Superior temporal gyrus (tissue), 1 donor: ENCODE results near the gene DNER.
A peak's percentile ranks its signal among the peaks of the same experiment; 100 is the strongest.

Experiments used
- DNase-seq: peaks from one replicate; pipeline ENCODE4 v3.0.0-alpha.2; 2016; ENCODE audit errors: extremely low spot score

The DNER gene

DNA sequence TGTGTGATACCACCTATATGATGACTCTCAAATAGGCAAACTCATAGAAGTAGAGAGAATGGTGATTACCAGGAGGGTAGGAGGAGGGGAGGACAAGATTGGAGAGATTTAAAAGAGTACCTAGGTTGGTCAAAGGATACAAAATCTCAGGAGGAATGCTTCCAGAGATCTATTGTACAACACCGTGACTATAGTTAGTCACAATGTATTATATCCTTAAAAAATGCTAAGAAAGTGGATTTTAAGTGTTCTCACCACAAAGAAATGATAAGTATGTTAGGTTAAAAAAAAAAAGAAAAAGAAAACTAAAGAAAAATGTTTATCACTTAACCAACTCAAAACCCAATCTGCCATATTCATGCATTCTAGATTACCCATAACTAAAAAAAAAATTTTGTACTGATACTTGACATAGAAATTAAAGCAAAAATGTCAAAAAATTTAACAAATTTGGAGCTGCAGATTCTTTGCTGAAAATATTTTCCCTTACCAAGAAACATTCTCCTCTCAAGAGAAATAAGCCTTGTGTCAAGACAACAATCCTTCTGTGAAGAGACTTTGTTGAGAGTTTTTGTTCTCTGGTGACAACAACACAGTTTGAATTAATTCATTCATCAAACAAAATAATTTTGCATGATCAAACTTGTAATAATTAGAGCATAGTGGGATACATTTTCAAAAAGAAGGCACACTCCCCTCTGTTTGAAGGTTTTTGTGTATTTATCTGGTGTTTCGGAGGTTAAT, 213.1 kb downstream of the DNER start:
- DNase-seq: peak; percentile 50

GRCh38 chr2:229492034-229492433, 222.3 kb downstream of the DNER start:
- DNase-seq: no peak

- DNase-seq: no peak
These were observed 224.2 kb downstream of the DNER start for GRCh38 chr2:229490167-229490566.

DNA sequence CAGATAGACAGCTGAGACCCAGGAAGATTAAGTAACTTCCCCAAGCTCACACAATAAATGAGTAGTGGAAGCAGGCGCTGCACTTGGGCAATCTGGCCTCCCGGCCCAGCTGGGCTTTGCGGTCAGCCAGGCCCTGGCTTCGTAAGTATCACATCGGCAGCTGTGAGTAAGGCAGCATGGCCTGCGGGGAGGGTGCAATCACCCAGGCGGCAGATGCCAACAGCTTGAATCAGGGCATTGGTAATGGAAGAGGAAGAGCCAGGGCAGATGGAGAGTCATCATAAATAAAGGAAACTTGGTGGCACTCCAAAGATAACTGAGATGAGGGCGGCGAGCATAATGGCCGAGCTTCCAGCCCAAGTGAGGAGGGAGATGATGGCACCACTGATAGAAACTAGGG, 225.3 kb downstream of the DNER start:
- peak; percentile 77 for DNase-seq

- DNase-seq: no peak
These were observed 226.1 kb downstream of the DNER start for GRCh38 chr2:229488232-229488631.

DNA sequence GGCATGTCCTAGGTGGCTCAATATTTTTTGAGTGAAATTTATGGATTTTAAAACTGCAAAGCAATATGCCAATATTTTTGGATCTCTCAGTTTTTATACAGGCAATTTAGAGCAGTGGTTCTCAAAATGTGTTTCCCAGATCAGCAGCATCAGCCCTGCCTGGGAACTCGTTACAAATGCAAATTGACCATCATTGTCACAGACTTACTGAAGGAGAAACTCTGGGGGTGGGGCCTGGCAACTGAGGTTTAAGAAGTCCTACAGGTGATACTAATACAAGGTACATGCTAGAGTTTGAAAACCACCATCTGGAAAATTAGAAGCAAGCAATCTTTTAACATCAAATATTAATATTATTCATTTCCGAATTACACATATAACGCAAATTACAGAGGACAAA, 227.7 kb downstream of the DNER start:
- DNase-seq: no peak

GRCh38 chr2:229485857-229486256, 228.5 kb downstream of the DNER start:
- no peak for DNase-seq

DNA sequence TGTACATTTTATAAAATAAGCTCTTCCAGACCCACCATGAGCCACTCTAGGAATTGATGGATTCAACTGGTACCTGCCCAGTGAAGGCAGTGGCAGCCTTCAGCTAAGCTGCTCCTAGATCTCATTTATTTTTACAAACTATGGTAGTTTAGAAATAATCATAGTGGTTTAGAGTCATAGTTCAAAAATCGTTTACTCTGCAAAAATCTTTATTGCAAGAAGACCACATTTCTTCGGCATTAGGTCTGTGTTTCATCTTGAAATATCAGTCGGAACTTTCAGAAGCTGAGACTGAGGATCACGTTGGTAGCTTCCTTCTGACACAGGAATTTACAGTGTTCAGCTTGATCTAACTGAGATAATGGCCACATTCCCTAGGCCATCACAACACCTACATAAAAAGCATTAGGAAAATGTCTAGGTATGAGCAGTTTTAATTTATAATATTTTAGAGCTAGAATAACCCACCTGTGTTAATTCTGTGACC, 237.0 kb downstream of the DNER start:
- no peak for DNase-seq

DNA sequence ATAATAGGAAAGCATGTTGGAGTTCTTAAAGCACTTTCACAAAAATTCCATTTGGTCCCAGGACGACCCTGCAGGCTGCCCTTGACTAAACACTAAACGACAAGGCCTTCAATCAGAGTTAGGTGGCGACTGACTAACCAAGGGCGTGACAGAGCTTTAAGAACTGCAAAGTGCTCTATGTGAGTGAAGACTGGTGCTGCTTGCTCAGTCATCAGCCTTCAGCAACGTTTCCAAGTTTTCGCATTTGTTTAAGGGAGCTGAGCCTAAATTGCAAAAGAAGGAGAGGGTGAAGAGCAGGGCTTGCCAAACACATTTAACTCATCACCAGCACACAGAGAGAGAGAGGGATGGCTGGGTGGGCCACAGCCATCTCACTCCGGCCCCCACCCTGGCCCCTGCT, 238.6 kb downstream of the DNER start:
- DNase-seq: no peak

GRCh38 chr2:229474125-229474524, 240.2 kb downstream of the DNER start:
- no peak for DNase-seq

DNA sequence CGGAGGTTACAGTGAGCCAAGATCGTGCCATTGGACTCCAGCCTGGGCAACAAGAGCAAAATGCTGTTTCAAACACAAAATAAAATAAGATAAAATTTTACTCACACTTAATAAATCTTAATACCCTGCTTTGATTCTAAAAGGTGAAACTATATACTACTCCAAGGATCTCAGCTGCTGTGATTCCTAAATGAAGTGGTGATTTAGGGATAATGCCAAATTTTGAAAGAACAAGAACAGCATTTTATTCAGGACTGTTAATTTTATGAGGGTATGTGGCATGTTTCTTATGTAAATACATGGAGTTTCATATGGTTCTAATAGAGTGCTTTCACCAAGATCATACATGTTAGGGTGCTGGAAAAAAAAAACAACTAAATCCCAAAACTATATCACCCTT, 243.6 kb downstream of the DNER start:
- no peak for DNase-seq

DNA sequence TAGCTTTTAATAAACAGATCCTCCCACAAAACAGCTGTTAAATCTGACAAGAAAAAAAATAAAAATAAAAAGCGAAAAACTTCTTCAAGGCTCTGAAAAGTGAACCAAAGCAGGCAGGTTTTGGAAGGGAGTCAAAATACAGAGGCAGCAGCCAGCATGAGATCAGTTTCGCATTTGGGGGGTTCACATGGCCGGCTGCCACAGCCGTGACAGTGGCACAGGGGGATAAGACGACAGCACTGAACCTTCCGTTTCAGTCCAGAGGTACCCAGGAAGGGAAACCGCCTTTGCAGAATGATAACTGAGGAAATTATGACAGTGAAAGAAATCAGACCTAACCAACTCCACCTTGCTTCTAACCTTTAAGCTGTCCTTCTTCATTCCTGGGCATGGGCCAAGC, 246.6 kb downstream of the DNER start:
- DNase-seq: no peak

DNA sequence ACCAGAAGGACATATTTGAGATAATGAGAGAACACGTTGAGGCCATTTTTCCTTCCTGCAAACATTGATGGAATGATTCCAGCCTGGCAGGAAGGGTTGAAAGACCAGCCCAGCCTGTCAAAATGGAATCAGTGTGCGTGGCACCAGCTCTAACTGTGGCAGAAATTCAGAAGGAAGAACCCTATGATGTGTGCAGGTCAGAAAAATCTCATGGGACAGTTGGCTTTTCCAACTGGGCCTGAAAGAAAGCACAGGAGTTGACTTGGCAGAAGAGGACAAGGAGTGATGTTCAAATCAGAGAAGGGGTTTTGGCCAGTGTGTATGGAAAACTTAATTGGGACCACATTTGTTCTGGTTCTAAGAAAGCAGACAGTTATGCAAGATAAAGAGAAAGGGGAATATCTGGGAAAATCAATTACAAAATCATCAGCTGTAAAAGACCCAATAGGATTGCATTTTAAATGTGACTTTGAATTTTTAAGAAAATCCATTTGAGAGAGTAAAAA, 250.5 kb downstream of the DNER start:
- no peak for DNase-seq

DNA sequence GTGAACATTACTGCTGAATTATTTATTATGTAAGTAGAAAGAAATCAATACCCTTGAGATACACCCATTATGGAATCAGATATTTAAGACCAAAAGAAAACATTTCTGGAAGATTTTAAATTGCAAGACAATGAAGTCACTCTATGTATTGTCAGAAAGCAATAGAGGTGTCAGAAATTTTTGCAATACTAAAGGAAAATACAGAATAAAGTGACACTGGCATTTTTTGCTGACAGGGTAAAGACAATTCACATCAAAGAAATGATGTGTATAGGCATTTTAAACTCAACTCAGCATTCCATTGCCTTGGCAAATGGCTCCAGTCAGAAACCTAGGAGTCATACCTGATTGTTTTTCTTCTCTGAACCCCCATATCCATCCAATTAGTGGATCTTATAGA, 252.2 kb downstream of the DNER start:
- DNase-seq: no peak

DNA sequence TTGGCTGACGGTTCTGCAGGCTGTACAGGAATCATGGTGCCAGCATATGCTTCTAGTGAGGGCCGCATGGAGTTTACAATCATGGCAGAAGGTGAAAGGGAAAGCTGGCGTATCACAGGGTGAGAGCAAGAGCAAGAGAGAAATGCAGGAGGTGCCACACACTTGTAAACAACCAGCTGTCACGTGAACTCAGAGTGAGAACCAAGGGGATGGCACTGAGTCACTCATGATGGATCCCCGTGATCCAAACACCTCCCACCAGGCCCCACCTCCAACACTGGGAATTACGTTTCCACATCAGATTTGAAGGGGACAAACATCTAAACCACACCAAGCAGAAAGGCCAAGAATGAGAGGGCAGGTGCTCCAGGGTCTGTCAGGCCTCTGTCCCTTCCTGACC, 258.3 kb downstream of the DNER start:
- no peak for DNase-seq

DNA sequence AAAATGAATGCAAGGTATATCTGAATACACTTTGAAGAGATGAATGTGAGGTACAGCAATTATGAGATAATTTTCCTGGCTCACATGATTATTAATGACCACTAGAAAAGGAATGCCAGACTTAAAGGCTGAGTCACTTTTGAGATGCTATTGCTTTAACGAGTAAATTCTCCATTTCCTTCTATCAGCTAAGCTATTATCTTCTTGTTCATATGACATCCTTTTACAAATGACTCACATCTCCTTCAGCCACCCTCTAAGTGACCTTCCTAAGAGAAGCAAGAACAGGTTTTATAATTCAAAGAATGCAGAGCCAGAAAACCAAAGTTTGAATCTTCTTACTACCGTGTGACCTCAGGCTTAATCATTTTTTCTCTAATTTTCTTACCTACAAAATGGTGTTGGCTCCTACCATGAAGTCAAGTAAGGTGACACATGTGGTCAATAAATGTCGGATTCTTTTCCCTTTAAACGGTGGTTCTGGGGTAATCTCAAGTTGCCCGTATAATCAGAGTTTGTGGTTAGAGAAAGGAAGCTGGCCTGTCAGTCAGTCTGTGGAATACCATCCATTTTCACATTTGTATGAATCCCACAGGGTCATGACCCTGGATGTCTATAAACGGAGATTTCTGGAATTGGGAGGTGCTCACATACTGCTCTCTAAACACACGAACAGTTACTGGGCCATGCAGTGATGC, 259.3 kb downstream of the DNER start:
- no peak for DNase-seq

- DNase-seq: no peak
These were observed 261.1 kb downstream of the DNER start for GRCh38 chr2:229453230-229453629.

- DNase-seq: no peak
These were observed 262.5 kb downstream of the DNER start for GRCh38 chr2:229451852-229452251.

- no peak for DNase-seq
These were observed 267.1 kb downstream of the DNER start for GRCh38 chr2:229447227-229447626.

- DNase-seq: peak; percentile 62
These were observed 268.0 kb downstream of the DNER start for GRCh38 chr2:229446350-229446749.

DNA sequence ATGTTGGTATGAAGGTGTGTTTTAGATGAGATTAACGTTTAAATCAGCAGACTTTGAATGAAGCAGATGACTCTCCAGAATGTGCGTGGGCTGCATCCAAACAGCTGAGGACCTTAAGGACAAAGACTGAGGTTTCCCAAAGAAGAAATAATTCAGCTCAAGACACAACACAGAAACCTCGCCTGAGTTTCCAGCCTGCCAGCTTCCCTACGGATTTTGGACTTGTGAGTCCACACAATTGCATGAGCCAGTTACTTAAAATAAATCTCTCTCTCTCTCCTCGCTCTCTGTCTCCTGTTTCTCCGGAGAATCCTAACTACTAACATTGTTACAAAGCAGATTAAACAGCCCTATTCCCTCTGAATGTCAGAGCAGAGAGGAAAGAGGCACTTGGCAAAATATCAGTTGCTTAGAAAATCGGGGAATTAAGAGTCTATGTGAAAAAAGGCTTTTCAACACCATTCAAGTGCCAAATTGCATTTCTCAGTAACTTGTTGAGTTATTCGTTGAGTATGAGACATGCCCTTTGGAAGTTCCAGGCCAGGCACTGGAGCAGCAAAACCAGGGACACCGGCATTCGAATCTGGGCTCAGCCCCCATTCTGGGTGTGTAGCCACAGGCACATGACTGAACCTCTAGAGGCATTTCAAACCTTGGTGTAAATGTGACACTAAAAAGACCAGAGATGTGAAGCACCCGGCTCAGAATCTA, 268.7 kb downstream of the DNER start:
- DNase-seq: peak; percentile 86

- peak; percentile 92 for DNase-seq
These were observed 269.3 kb downstream of the DNER start for GRCh38 chr2:229445019-229445418.
